Measurements from ENCODE around the gene PSTPIP1.

PSTPIP1 gene

GRCh38 chr15:77063249-77063648, 68.3 kb downstream of the PSTPIP1 start:
- DNase-seq (ENCODE audit: low read depth), result no peak
- peaks cover 90% of the 10 kb centered on the region for H3K4me1 ChIP-seq (ENCODE audit: control insufficient read depth, insufficient read depth, low read length)
- H3K9me3 ChIP-seq (ENCODE audit: control insufficient read depth, low read length), result no peaks in the 10 kb centered on the region

GRCh38 chr15:77064063-77064462, 69.1 kb downstream of the PSTPIP1 start:
- Histone ChIP-seq H3K36me3 (ENCODE audit: control insufficient read depth, insufficient read depth, low read length, severe bottlenecking) (peaks cover 10% of the 10 kb centered on the region), H3K4me3 (ENCODE audit: low read length) (peak overlapping the region; percentile 46), H3K9ac (ENCODE audit: low read length) (peak overlapping the region; percentile 65), H3K4me1 (ENCODE audit: control insufficient read depth, insufficient read depth, low read length) (peaks cover 92% of the 10 kb centered on the region), H3K27me3 (replicated peaks; ENCODE audit: control insufficient read depth, insufficient read depth, low read length) (no peaks in the 10 kb centered on the region), H3K9me3 (ENCODE audit: control insufficient read depth, low read length) (no peaks in the 10 kb centered on the region)
- DNase-seq (ENCODE audit: low read depth), result no peak

More at GRCh38 chr15:77063249-77063648, 68.3 kb downstream of the PSTPIP1 start:
- peaks cover 4% of the 10 kb centered on the region for H3K36me3 ChIP-seq (ENCODE audit: control insufficient read depth, insufficient read depth, low read length, severe bottlenecking)
- no peaks in the 10 kb centered on the region for H3K27me3 ChIP-seq (replicated peaks; ENCODE audit: control insufficient read depth, insufficient read depth, low read length)
- H3K9ac ChIP-seq (ENCODE audit: low read length), result peak overlapping the region; percentile 65
- H3K4me3 ChIP-seq (ENCODE audit: low read length), result no peak overlapping the region

DNA sequence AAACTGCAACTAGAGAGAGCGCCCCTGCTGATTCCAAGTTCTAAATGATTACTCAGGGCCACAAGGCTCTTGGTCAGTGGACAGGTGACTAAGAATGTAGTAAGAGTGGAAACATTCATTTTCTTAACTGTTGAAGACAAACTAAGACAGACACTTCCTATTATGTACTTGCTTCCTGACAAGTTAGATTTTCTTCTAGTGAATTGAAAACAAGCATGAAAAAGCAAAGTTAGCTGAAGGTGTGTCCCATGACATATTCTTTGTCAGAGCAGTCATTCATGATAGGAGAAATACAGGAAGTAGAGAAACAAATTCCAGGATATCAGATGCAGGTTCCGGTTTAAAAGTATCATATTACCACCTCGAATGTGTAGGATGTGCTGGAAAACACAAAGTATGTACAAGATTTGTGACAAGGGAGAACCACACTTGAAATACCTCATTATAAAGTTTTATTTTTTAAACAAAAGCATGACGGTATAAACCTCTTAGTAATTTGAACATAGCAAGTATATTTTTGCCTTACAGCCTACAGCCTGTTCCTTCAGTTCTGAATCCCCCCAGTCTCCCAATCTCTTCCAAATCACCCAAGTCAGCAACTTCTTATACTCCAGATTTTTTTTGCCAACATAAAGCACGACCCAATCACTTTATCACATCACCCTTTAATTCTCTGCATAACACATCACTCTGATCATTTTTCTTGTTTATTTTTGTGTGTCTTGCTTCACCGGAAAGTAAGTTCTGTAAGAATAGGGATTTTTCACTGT, 69.8 kb downstream of the PSTPIP1 start:
- H3K4me1 ChIP-seq (ENCODE audit: control insufficient read depth, insufficient read depth, low read length), result peaks cover 86% of the 10 kb centered on the region
- no peaks in the 10 kb centered on the region for H3K27me3 ChIP-seq (replicated peaks; ENCODE audit: control insufficient read depth, insufficient read depth, low read length)
- peaks cover 12% of the 10 kb centered on the region for H3K36me3 ChIP-seq (ENCODE audit: control insufficient read depth, insufficient read depth, low read length, severe bottlenecking)
- H3K9ac ChIP-seq (ENCODE audit: low read length), result peak overlapping the region; percentile 64
- no peak for DNase-seq (ENCODE audit: low read depth)
- peak overlapping the region; percentile 46 for H3K4me3 ChIP-seq (ENCODE audit: low read length)
- H3K9me3 ChIP-seq (ENCODE audit: control insufficient read depth, low read length), result no peaks in the 10 kb centered on the region

DNA sequence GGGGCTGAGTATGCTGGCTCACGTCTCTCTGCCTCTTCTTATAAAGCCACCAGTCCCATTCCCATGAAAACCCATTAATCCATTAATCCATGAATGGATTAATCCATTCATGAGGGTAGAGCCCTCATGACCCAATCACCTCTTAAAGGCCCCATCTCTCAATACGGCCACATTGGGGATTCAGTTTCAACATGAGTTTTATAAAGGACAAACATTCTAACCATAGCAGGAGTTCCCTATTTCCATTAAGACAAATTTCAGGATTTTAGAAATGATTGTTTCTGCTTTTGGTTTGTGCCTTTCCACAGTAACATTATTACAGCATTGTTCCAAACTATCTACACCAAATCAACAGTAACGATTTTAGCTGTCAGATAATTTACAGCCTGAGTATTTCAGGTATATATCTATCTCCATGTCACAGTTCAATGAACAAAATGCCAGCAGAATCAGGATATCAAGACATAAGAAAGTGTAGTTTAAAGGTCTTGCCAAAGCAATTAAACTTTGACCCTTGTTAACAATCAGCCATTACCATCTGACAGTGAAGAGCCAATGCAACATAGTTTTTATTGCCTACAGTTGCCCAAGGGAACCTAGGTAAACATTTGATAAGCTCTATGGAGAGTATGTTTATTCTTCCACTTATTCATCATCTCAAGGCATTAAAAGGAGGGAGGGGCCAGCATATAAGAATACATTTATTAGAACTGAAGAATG, 72.2 kb downstream of the PSTPIP1 start:
- Histone ChIP-seq H3K9me3 (ENCODE audit: control insufficient read depth, low read length) (no peaks in the 10 kb centered on the region), H3K27me3 (replicated peaks; ENCODE audit: control insufficient read depth, insufficient read depth, low read length) (no peaks in the 10 kb centered on the region), H3K36me3 (ENCODE audit: control insufficient read depth, insufficient read depth, low read length, severe bottlenecking) (peaks cover 12% of the 10 kb centered on the region), H3K9ac (ENCODE audit: low read length) (no peak overlapping the region), H3K4me1 (ENCODE audit: control insufficient read depth, insufficient read depth, low read length) (peaks cover 76% of the 10 kb centered on the region), H3K4me3 (ENCODE audit: low read length) (peak overlapping the region; percentile 95)
- no peak for DNase-seq (ENCODE audit: low read depth)

DNA sequence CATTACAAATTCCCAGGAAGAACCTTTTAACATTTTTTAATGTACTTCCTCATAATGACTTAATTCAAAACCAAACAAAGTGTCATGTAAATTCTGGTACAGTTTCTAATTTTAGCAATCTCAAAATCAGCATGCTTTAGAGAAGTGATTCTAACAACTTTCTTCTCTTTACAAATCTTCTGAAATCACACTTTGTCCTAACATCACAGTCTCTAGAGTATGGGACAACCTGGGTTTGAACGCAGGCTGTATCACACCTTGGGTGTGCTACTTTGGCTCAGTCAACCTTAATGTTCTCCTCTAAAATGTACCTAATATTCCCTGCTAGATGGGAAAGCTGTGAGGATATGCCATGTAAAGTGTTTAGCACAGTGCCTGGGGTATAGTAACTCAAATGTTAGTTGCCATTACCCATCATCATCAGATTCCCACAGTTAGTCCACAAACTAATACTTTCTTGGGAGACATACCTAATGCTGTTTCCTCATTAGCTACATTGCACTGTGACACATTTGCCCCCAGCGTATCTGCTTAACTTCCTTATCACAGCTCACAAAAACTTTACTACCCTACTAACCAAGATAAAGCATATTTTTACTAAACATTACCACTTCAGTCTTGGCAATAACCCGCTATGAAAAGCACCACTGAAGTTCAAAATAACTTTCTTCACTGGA, 72.9 kb downstream of the PSTPIP1 start:
- no peaks in the 10 kb centered on the region for H3K9me3 ChIP-seq (ENCODE audit: control insufficient read depth, low read length)
- H3K9ac ChIP-seq (ENCODE audit: low read length), result peak overlapping the region; percentile 52
- H3K4me3 ChIP-seq (ENCODE audit: low read length), result peak overlapping the region; percentile 95
- peaks cover 71% of the 10 kb centered on the region for H3K4me1 ChIP-seq (ENCODE audit: control insufficient read depth, insufficient read depth, low read length)
- no peak for DNase-seq (ENCODE audit: low read depth)
- peaks cover 12% of the 10 kb centered on the region for H3K36me3 ChIP-seq (ENCODE audit: control insufficient read depth, insufficient read depth, low read length, severe bottlenecking)
- no peaks in the 10 kb centered on the region for H3K27me3 ChIP-seq (replicated peaks; ENCODE audit: control insufficient read depth, insufficient read depth, low read length)

GRCh38 chr15:77068633-77069032, 73.7 kb downstream of the PSTPIP1 start:
- Histone ChIP-seq H3K36me3 (ENCODE audit: control insufficient read depth, insufficient read depth, low read length, severe bottlenecking) (peaks cover 12% of the 10 kb centered on the region), H3K4me1 (ENCODE audit: control insufficient read depth, insufficient read depth, low read length) (peaks cover 62% of the 10 kb centered on the region), H3K4me3 (ENCODE audit: low read length) (peak overlapping the region; percentile 95), H3K27me3 (replicated peaks; ENCODE audit: control insufficient read depth, insufficient read depth, low read length) (no peaks in the 10 kb centered on the region), H3K9ac (ENCODE audit: low read length) (no peak overlapping the region), H3K9me3 (ENCODE audit: control insufficient read depth, low read length) (no peaks in the 10 kb centered on the region)
- no peak for DNase-seq (ENCODE audit: low read depth)

DNA sequence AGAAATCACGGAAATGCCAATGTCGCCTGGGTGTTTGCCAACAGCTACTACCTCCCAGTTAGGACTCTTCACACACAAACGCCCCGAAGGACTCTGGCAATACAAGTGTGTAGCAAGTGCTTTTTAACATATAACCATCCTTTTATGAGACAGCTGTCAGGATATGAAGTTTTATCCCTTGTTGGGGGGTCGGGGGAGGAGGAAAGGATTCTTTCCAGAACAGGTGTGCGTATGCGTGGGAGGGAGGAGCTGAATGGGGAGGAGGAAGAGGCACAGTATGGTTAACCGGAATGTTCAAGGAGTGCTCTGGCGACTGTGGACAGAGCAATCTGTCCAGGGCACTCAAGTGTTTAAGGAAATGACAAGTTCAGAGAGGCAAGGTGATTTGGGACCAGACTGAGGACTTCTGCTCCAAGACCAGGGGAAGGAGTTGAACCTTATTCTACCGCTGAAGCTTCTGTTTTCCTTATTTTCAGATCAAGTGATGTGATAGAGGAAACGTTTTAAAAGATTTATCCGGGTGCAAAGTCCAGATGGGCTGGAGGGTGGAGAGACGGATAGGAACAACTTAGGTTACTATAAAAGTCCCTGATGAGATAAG, 74.7 kb downstream of the PSTPIP1 start:
- H3K9ac ChIP-seq (ENCODE audit: low read length), result peak overlapping the region; percentile 94

GRCh38 chr15:77070180-77070494, 75.2 kb downstream of the PSTPIP1 start:
- peaks cover 10% of the 10 kb centered on the region for H3K36me3 ChIP-seq (ENCODE audit: control insufficient read depth, insufficient read depth, low read length, severe bottlenecking)
- no peak for DNase-seq (ENCODE audit: low read depth)
- peak overlapping the region; percentile 95 for H3K4me3 ChIP-seq (ENCODE audit: low read length)
- peaks cover 47% of the 10 kb centered on the region for H3K4me1 ChIP-seq (ENCODE audit: control insufficient read depth, insufficient read depth, low read length)
- H3K9me3 ChIP-seq (ENCODE audit: control insufficient read depth, low read length), result no peaks in the 10 kb centered on the region
- H3K9ac ChIP-seq (ENCODE audit: low read length), result peak overlapping the region; percentile 94
- H3K27me3 ChIP-seq (replicated peaks; ENCODE audit: control insufficient read depth, insufficient read depth, low read length), result no peaks in the 10 kb centered on the region

More for the DNA sequence above, 74.7 kb downstream of the PSTPIP1 start:
- peaks cover 53% of the 10 kb centered on the region for H3K4me1 ChIP-seq (ENCODE audit: control insufficient read depth, insufficient read depth, low read length)
- H3K4me3 ChIP-seq (ENCODE audit: low read length), result peak overlapping the region; percentile 95
- no peak for DNase-seq (ENCODE audit: low read depth)
- H3K36me3 ChIP-seq (ENCODE audit: control insufficient read depth, insufficient read depth, low read length, severe bottlenecking), result peaks cover 11% of the 10 kb centered on the region
- no peaks in the 10 kb centered on the region for H3K27me3 ChIP-seq (replicated peaks; ENCODE audit: control insufficient read depth, insufficient read depth, low read length)
- no peaks in the 10 kb centered on the region for H3K9me3 ChIP-seq (ENCODE audit: control insufficient read depth, low read length)

- Histone ChIP-seq H3K4me1 (ENCODE audit: control insufficient read depth, insufficient read depth, low read length) (peaks cover 47% of the 10 kb centered on the region), H3K9me3 (ENCODE audit: control insufficient read depth, low read length) (no peaks in the 10 kb centered on the region), H3K9ac (ENCODE audit: low read length) (peak within 1 kb of the TSS; percentile 94), H3K4me3 (ENCODE audit: low read length) (peak within 1 kb of the TSS; percentile 95), H3K27me3 (replicated peaks; ENCODE audit: control insufficient read depth, insufficient read depth, low read length) (no peaks in the 10 kb centered on the region), H3K36me3 (ENCODE audit: control insufficient read depth, insufficient read depth, low read length, severe bottlenecking) (peaks cover 10% of the 10 kb centered on the region)
- DNase-seq (ENCODE audit: low read depth), result peak; percentile 97
Measured at GRCh38 chr15:77070495-77071304, 75.8 kb downstream of the PSTPIP1 start, which contains the start of gene TSPAN3. Gene TSPAN3, minus strand, starts transcription at chr15:77071109. Its CDS starts 155 bp downstream, at chr15:77070954.

DNA sequence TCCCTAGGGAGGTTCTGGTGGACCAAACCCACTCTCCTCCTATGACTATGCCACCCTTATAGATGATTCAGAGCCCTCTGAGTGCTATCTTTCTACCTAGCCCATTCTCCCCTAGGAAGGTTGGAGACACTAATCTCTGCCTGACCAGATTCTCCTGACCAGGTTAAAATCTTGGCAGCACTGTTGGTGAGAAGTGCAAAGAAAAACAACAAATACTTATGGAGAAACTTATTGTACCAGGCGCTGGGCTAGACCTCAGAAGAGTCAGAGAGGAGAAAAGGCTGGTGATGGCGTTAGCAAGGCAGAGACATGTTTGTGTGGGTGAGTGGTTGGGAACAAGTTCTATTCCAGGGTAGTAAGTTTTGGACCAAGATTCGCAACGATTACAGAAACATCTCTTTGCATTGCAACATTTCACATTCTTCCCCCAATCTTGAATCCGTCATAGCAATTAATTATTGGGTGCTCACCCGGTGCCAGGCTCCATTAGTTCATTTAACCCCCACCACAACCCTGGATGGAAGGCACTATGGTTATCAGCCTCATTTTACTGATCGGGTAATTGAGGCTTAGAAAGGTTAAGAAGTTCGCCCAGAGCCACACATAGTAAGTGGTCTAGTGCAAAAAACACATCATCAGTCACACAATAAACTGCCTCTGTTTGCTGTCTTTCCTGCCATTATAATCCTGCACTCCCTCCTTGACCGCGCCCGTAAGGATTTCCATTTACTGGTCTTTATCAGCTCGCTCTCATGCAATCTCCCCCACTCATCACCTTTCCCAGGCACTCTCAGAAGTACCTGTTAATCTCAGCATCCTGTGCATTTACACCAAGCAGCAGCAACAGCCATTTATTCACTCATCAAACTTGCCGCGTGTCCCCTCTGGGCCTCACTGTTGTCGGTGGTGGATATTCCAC, 76.6 kb downstream of the PSTPIP1 start:
- Histone ChIP-seq H3K36me3 (ENCODE audit: control insufficient read depth, insufficient read depth, low read length, severe bottlenecking) (peaks cover 10% of the 10 kb centered on the region), H3K27me3 (replicated peaks; ENCODE audit: control insufficient read depth, insufficient read depth, low read length) (no peaks in the 10 kb centered on the region), H3K9me3 (ENCODE audit: control insufficient read depth, low read length) (no peaks in the 10 kb centered on the region), H3K9ac (ENCODE audit: low read length) (peak overlapping the region; percentile 94), H3K4me3 (ENCODE audit: low read length) (peak overlapping the region; percentile 95), H3K4me1 (ENCODE audit: control insufficient read depth, insufficient read depth, low read length) (peaks cover 49% of the 10 kb centered on the region)
- no peak for DNase-seq (ENCODE audit: low read depth)
